A673 (cell line): ENCODE measurements around the gene ZNRF4. TPM values are rescaled to one million over a fixed set of nuclear protein-coding genes. Genes with fewer than 3 reads are reported as not detected.
A peak's percentile ranks its signal among the peaks of the same experiment; 100 is the strongest.

ENCODE experiments used
- BruUV-seq: library from RNA; stranded (reverse); fragments of 400-500 nt; replicated peaks from 2 replicates; lab custom pipeline; 2021; lab: Mats Ljungman, UMichigan
- CTCF ChIA-PET: fragments of 300-600 bp; sonication (Branson Sonifier 250); formaldehyde crosslinking; loops from one replicate; lab custom pipeline; 2022; ENCODE audit warnings: antibody characterized with exemption; lab: Charles Lee
- POLR2A ChIA-PET: fragments of 300-600 bp; sonication (Branson Sonifier 250); formaldehyde crosslinking; loops from one replicate; lab custom pipeline; 2022; ENCODE audit warnings: antibody characterized with exemption; ENCODE audit not compliant: low non-redundant PET; lab: Charles Lee
- DNase-seq: peaks from one replicate; pipeline ENCODE4 v3.0.0-alpha.2; 2015; ENCODE audit warnings: low spot score
- H3K27ac ChIP-seq: fragments of 200-600 bp; sonication (generic); 2 replicates; pipeline ENCODE4 v1.5.1; 2016; ENCODE audit warnings: mixed run types, low read depth, mild to moderate bottlenecking, mixed read lengths, antibody characterized with exemption, low read length; ENCODE audit not compliant: poor library complexity, severe bottlenecking
- H3K27me3 ChIP-seq: fragments of 200-600 bp; sonication (generic); replicated peaks from 2 replicates; pipeline ENCODE4 v1.6.1; 2017; ENCODE audit warnings: mixed run types, low read depth, mild to moderate bottlenecking, mixed read lengths, antibody characterized with exemption, low read length; ENCODE audit not compliant: insufficient read depth, poor library complexity
- H3K36me3 ChIP-seq: fragments of 200-600 bp; sonication (generic); 2 replicates; pipeline ENCODE4 v1.6.1; 2016; ENCODE audit warnings: mixed run types, mild to moderate bottlenecking, mixed read lengths, antibody characterized with exemption, low read length; ENCODE audit not compliant: insufficient read depth, poor library complexity, severe bottlenecking
- H3K4me1 ChIP-seq: fragments of 200-600 bp; sonication (generic); 2 replicates; pipeline ENCODE4 v1.6.1; 2017; ENCODE audit warnings: mixed run types, mild to moderate bottlenecking, mixed read lengths, antibody characterized with exemption, low read length; ENCODE audit not compliant: insufficient read depth, poor library complexity, severe bottlenecking
- H3K4me3 ChIP-seq: fragments of 200-600 bp; sonication (generic); 2 replicates; pipeline ENCODE4 v1.5.1; 2016; ENCODE audit warnings: low read depth, mixed run types, mild to moderate bottlenecking, mixed read lengths, low read length; ENCODE audit not compliant: poor library complexity, severe bottlenecking
- H3K9me3 ChIP-seq: fragments of 200-600 bp; sonication (generic); 2 replicates; pipeline ENCODE4 v1.6.1; 2016; ENCODE audit warnings: mixed run types, low read depth, mild to moderate bottlenecking, mixed read lengths, antibody characterized with exemption, low read length; ENCODE audit not compliant: poor library complexity, severe bottlenecking
- CTCF ChIP-seq: fragments of 300-800, 200-600 bp; sonication (generic); conservative IDR thresholded peaks from 2 replicates; pipeline ENCODE4 v1.5.1; 2017; ENCODE audit warnings: low read depth, mild to moderate bottlenecking, antibody characterized with exemption, low read length, moderate library complexity, mixed read lengths
- EZH2 ChIP-seq: fragments of 200-600 bp; sonication (generic); IDR thresholded peaks from 2 replicates; pipeline ENCODE4 v1.6.1; 2017; ENCODE audit warnings: borderline replicate concordance, low read depth, mild to moderate bottlenecking, mixed read lengths, antibody characterized with exemption, low read length; ENCODE audit not compliant: poor library complexity, severe bottlenecking
- intact Hi-C: fragments of 100-400 bp; cut with micrococcal nuclease; formaldehyde crosslinking; loops from one replicate; pipeline ENCODE4 v1.10.0; 2022; ENCODE audit not compliant: unreplicated experiment
- total RNA-seq: library from RNA; stranded (reverse); gene quantifications from 2 replicates; pipeline ENCODE4 v1.2.3, GENCODE V29; 2021

The ZNRF4 gene
- total RNA-seq, 1 experiment from 2014 or later = not detected

GRCh38 chr19:5452594-5453565, 2.3 kb upstream of the ZNRF4 start:
- ChIA-PET CTCF (no interaction called here), POLR2A (interaction anchor here (0.7 kb wide), 1 partner anchor 799 kb away, joined by 6 read pairs; no protein-coding TSS in a partner anchor)
- Histone ChIP-seq H3K4me1 (no peaks in the 10 kb centered on the region), H3K9me3 (no peaks in the 10 kb centered on the region), H3K4me3 (no peak overlapping the region), H3K27me3 (no peaks in the 10 kb centered on the region), H3K27ac (no peak overlapping the region), H3K36me3 (no peaks in the 10 kb centered on the region)
- intact Hi-C loops = no loop called here
- peak; percentile 30 for DNase-seq
- no peak for TF ChIP-seq CTCF
- no peak for TF ChIP-seq EZH2
- BruUV-seq = no TSS peak

- no peaks in the 10 kb centered on the region for H3K4me1 ChIP-seq
- no peaks in the 10 kb centered on the region for H3K27me3 ChIP-seq
- POLR2A ChIA-PET = no interaction called here
- no TSS peak for BruUV-seq
- H3K27ac ChIP-seq = no peak overlapping the region
- H3K36me3 ChIP-seq = no peaks in the 10 kb centered on the region
- CTCF ChIA-PET = no interaction called here
- intact Hi-C loops = no loop called here
- no peak for DNase-seq
- TF ChIP-seq CTCF (no peak), EZH2 (no peak)
- no peaks in the 10 kb centered on the region for H3K9me3 ChIP-seq
- H3K4me3 ChIP-seq = no peak overlapping the region
Measured at GRCh38 chr19:5454743-5455142, 474 bp upstream of the ZNRF4 start.

GRCh38 chr19:5456130-5456840, 1.1 kb downstream of the ZNRF4 start:
- BruUV-seq = no TSS peak
- no peaks in the 10 kb centered on the region for H3K4me1 ChIP-seq
- no peak for DNase-seq
- H3K4me3 ChIP-seq = no peak overlapping the region
- ChIA-PET CTCF (no interaction called here), POLR2A (no interaction called here)
- no peaks in the 10 kb centered on the region for H3K9me3 ChIP-seq
- intact Hi-C loops = no loop called here
- no peaks in the 10 kb centered on the region for H3K36me3 ChIP-seq
- H3K27me3 ChIP-seq = no peaks in the 10 kb centered on the region
- H3K27ac ChIP-seq = no peak overlapping the region
- TF ChIP-seq CTCF (no peak), EZH2 (no peak)
